Esophagus muscularis mucosa (tissue), 4 donors: ENCODE data around the gene TM9SF2. TPM values are rescaled to one million over a fixed set of nuclear protein-coding genes. Genes with fewer than 3 reads are reported as not detected.

Experiments used
- DNase-seq: peaks from one replicate; pipeline ENCODE4 v3.0.0-alpha.2; 2017; ENCODE audit errors: extremely low spot score
- H3K27ac ChIP-seq, 4 donors: fragments of 200-600 bp; sonication (generic); replicated peaks in 1 of 4; 1 replicate in 3 of 4; 2 replicates in 1 of 4; pipeline ENCODE4 v1.5.1; 2016 to 2019; ENCODE audit warnings: mild to moderate bottlenecking in 1 of 4
- H3K27me3 ChIP-seq, 4 donors: fragments of 200-600 bp; sonication (generic); one replicate each; pipeline versions ENCODE4 v1.5.1 to v1.6.0; 2016 to 2019
- H3K36me3 ChIP-seq, 4 donors: fragments of 200-600 bp; sonication (generic); one replicate each; pipeline ENCODE4 v1.5.1; 2016 to 2019
- H3K4me1 ChIP-seq, 4 donors: fragments of 200-600 bp; sonication (generic); one replicate each; pipeline ENCODE4 v1.5.1; 2016 to 2019
- H3K4me3 ChIP-seq, 4 donors: fragments of 200-600 bp; sonication (generic); 1 replicate in 2 of 4; 2 replicates in 2 of 4; pipeline ENCODE4 v1.5.1; 2016 to 2019; ENCODE audit warnings: mild to moderate bottlenecking in 4 of 4, moderate library complexity in 1 of 4
- H3K9me3 ChIP-seq, 4 donors: fragments of 200-600 bp; sonication (generic); 1 replicate in 3 of 4; 2 replicates in 1 of 4; pipeline ENCODE4 v1.5.1; 2016 to 2019
- CTCF ChIP-seq, 3 experiments: fragments of 200-600 bp in 2 of 3; fragments of 450-650 bp in 1 of 3; sonication (generic) in 2 of 3; IDR thresholded peaks; one replicate each; pipeline ENCODE4 v1.5.1; 2017 to 2019; ENCODE audit warnings: antibody characterized with exemption in 3 of 3, mild to moderate bottlenecking in 2 of 3, moderate library complexity in 1 of 3
- EP300 ChIP-seq: sonication (generic); formaldehyde crosslinking; IDR thresholded peaks from one replicate; pipeline ENCODE4 v1.6.1; 2017; ENCODE audit warnings: antibody characterized with exemption
- POLR2A ChIP-seq: fragments of 450-650 bp; IDR thresholded peaks from one replicate; pipeline ENCODE4 v1.6.1; 2017; ENCODE audit warnings: antibody characterized with exemption, moderate library complexity, mild to moderate bottlenecking, low read depth
- POLR2AphosphoS5 ChIP-seq, 2 donors: sonication (generic); formaldehyde crosslinking; IDR thresholded peaks; one replicate each; pipeline ENCODE4 v1.6.1; 2017; ENCODE audit warnings: antibody characterized with exemption in 2 of 2
- WGBS: methylation state at CpG from one replicate; pipeline ENCODE4 v1.1.5; 2018; 5-methylcytosine and 5-hydroxymethylcytosine counted together
- intact Hi-C: fragments of 100-400 bp; cut with DNase I; formaldehyde crosslinking; loops from one replicate; pipeline ENCODE4 v1.15.1; 2023
- total RNA-seq, 4 donors: library from RNA; depleted of rRNA; stranded (reverse); fragments of >200 nt; gene quantifications; one replicate each; pipeline versions ENCODE4 v1.1.0 to v1.2.1, GENCODE V29; 2016

Gene TM9SF2
- total RNA-seq, 4 donors from 2014 or later, result 65.6 to 86.9 (median 71.8) TPM

GRCh38 chr13:99582511-99582910 lies 81.2 kb downstream of the TM9SF2 start:
- H3K27me3 ChIP-seq, result no peaks in the 10 kb centered on the region
- TF ChIP-seq POLR2AphosphoS5 (IDR thresholded peaks at IDR 0.05), result no peak
- no peak for TF ChIP-seq POLR2A
- TF ChIP-seq CTCF (IDR thresholded peaks at IDR 0.05), result no peak
- TF ChIP-seq EP300, result no peak
- 81% methylated on average over 2 of the region's 3 CpGs for WGBS
- no peaks in the 10 kb centered on the region for H3K4me1 ChIP-seq
- H3K9me3 ChIP-seq, result no peaks in the 10 kb centered on the region
- no peak overlapping the region for H3K27ac ChIP-seq
- H3K4me3 ChIP-seq, result no peak overlapping the region
- intact Hi-C loops, result no loop called here
- DNase-seq, result no peak
- H3K36me3 ChIP-seq, result no peaks in the 10 kb centered on the region

GRCh38 chr13:99585609-99586008 lies 84.3 kb downstream of the TM9SF2 start:
- Histone ChIP-seq H3K36me3 (no peaks in the 10 kb centered on the region), H3K27me3 (no peaks in the 10 kb centered on the region), H3K27ac (no peak overlapping the region), H3K9me3 (no peaks in the 10 kb centered on the region), H3K4me1 (peaks cover 0 to 4% (median under 1%) of the 10 kb centered on the region in 4 donors), H3K4me3 (no peak overlapping the region)
- 82% methylated on average over 3 of the region's 3 CpGs for WGBS
- DNase-seq, result no peak
- TF ChIP-seq POLR2AphosphoS5 (IDR thresholded peaks at IDR 0.05), result no peak
- no peak for TF ChIP-seq EP300
- TF ChIP-seq CTCF (IDR thresholded peaks at IDR 0.05), result no peak
- no peak for TF ChIP-seq POLR2A
- intact Hi-C loops, result no loop called here

DNA sequence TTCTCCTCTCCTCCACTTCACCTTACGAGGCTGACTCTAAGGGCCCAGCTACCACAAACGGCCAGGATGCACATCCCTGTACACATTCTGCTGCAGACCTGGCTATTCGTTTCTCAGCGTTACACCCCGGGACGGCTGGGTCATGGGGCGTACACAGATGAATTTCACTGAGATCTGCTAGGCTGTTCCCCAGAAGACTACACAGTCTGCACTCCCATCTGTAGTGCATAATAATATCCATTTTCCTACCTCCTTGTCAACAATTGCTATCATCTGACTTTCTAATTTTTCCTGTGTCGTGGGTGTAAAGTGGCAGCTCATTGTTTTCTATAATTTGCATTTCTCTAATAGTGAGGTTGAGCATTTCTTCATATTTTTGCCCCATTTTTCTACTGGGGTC lies 85.7 kb downstream of the TM9SF2 start:
- intact Hi-C loops, result no loop called here
- 95% methylated on average over 8 of the region's 8 CpGs for WGBS

GRCh38 chr13:99587893-99588606 lies 86.8 kb downstream of the TM9SF2 start:
- 96% methylated on average over 4 of the region's 4 CpGs for WGBS
- no peak overlapping the region for H3K27ac ChIP-seq
- H3K36me3 ChIP-seq, result no peaks in the 10 kb centered on the region
- H3K27me3 ChIP-seq, result no peaks in the 10 kb centered on the region
- H3K9me3 ChIP-seq, result no peaks in the 10 kb centered on the region
- intact Hi-C loops, result no loop called here
- peaks cover 0 to 7% (median 2%) of the 10 kb centered on the region in 4 donors for H3K4me1 ChIP-seq
- H3K4me3 ChIP-seq, result no peak overlapping the region
- no peak for TF ChIP-seq EP300
- TF ChIP-seq POLR2A, result no peak
- TF ChIP-seq POLR2AphosphoS5 (IDR thresholded peaks at IDR 0.05), result no peak
- TF ChIP-seq CTCF (IDR thresholded peaks at IDR 0.05), result no peak
- no peak for DNase-seq

More for the DNA sequence above, 85.7 kb downstream of the TM9SF2 start:
- Histone ChIP-seq H3K27ac (no peak overlapping the region), H3K9me3 (no peaks in the 10 kb centered on the region), H3K4me1 (peaks cover 0 to 7% (median 2%) of the 10 kb centered on the region in 4 donors), H3K27me3 (no peaks in the 10 kb centered on the region), H3K36me3 (no peaks in the 10 kb centered on the region), H3K4me3 (no peak overlapping the region)
- no peak for TF ChIP-seq CTCF (IDR thresholded peaks at IDR 0.05)
- no peak for DNase-seq

GRCh38 chr13:99589575-99589974 lies 88.3 kb downstream of the TM9SF2 start:
- Histone ChIP-seq H3K9me3 (no peaks in the 10 kb centered on the region), H3K27me3 (no peaks in the 10 kb centered on the region), H3K4me3 (no peak overlapping the region), H3K36me3 (no peaks in the 10 kb centered on the region), H3K4me1 (peaks cover 0 to 7% (median 2%) of the 10 kb centered on the region in 4 donors), H3K27ac (no peak overlapping the region)
- no peak for DNase-seq
- intact Hi-C loops, result no loop called here
- TF ChIP-seq CTCF (IDR thresholded peaks at IDR 0.05) (no peak), EP300 (no peak), POLR2AphosphoS5 (IDR thresholded peaks at IDR 0.05) (no peak), POLR2A (no peak)
- 97% methylated on average over 6 of the region's 6 CpGs for WGBS
